Myocyte (in vitro differentiated cells): ENCODE measurements around the gene WNT9A. TPM values are rescaled to one million over a fixed set of nuclear protein-coding genes. Genes with fewer than 3 reads are reported as not detected.

Experiments
- DNase-seq: peaks from one replicate; pipeline ENCODE4 v3.0.0-alpha.2; 2012; ENCODE audit warnings: low read depth
- total RNA-seq: library from RNA; depleted of rRNA; stranded (reverse); fragments of >200 nt; gene quantifications from 2 replicates; pipeline ENCODE4 v1.2.3, GENCODE V29; 2014

The WNT9A gene
- total RNA-seq, 1 donor from 2014 or later = 6.5 TPM

DNA sequence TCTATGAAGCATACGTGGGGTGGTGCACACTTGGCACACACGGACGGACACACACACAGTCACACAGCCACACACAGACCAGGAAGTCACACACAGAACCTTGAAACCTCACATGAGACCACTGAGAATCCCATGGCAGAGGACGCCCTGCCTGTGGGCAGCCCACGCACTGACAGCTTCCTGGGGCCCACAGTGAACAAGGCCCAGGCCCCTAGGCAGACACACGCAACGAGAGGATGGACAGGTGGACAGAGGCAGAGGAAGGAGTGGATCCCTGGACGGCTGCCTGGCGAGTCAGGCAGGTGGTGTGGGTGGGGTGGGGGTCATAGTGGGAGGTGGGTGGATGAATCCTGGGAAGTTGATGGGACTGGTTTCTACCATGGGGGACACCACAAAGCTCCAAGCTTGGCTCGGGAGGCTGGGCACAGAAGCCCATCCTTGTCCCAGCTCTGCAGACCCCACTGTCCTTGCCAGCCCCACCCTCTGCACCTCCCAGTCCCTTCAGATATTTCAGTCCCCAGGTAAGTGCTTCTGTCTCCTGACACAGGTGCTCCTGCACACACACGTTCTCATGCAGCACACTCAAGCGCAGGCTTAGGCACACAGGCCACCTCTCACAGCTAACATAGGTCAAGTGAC lies 49.1 kb downstream of the WNT9A start:
- no peak for DNase-seq

DNA sequence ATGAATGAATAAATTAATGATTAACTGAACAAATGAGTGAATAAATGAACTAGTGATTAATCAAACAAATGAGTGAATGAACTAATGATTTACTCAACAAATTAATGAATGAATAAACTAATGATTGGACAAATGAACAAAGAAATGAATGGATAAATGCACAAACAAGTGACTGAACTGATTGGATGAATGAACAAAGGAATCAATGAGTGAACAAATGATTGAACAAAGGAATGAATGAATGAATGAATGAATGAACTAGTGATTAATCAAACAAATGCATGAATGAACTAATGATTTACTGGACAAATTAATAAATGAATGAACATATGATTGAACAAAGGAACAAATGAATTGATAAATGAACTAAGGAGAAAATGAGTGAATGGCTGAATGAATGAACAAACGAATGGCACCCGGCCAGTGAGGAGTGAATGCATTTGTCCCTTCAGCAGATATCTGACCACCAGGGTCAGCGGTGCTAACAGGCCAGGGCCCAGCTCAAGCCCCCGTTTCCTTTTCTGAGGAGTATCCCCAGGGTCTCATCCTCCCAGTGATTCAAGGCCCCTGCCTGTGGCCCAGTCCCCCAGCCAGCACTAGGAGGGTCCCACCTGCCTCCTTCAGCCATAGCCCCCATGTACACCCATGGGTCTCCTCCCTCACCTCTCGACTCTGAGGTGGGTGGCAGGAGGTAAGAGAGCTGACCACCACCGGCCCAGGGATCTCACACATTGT lies 49.9 kb downstream of the WNT9A start:
- no peak for DNase-seq

DNA sequence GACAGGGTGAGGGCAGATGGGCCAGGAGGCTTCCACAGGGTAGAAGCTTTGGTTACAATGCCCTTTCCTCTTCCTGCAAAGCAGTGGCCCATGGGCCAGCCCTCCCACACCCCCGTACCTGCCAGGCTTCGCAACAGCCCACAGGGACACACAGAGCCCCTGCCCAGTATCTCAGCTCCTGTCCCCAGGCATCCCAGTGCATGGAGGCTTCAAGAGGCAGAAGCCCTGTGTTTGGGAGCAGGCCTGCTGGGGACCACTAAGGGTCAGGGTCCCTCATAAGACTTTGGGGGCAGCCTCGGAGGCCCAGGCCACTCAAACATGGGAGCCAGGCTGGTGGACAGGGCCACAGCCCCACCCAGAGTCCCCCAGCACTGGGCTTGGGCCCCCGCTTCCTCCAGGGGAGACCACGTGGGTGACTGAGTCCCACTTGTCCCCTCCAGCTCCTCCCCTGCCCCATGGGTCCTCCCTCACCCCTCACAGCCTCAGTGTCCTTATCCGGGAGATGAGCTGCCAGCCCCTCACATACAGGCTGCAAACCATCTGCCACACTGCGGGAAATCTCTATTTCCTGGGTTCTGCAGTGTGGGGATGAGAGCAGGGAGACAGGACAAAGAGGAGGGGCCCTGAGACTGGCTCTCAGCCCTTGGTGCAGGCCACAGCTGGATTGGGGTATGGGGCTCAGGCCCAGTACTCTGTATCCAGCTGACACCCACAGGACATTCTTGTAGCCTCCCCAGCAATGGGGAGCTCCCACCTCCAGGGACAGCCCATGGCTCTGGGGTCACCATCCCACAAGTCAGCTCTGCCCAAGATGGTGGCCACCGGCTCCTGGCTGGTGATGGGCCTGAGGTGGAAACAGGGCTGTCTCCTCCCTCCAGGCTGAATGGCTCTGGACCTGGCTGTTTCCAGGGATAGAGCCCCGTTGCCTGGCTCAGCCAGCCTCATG lies 50.7 kb downstream of the WNT9A start:
- no peak for DNase-seq

DNA sequence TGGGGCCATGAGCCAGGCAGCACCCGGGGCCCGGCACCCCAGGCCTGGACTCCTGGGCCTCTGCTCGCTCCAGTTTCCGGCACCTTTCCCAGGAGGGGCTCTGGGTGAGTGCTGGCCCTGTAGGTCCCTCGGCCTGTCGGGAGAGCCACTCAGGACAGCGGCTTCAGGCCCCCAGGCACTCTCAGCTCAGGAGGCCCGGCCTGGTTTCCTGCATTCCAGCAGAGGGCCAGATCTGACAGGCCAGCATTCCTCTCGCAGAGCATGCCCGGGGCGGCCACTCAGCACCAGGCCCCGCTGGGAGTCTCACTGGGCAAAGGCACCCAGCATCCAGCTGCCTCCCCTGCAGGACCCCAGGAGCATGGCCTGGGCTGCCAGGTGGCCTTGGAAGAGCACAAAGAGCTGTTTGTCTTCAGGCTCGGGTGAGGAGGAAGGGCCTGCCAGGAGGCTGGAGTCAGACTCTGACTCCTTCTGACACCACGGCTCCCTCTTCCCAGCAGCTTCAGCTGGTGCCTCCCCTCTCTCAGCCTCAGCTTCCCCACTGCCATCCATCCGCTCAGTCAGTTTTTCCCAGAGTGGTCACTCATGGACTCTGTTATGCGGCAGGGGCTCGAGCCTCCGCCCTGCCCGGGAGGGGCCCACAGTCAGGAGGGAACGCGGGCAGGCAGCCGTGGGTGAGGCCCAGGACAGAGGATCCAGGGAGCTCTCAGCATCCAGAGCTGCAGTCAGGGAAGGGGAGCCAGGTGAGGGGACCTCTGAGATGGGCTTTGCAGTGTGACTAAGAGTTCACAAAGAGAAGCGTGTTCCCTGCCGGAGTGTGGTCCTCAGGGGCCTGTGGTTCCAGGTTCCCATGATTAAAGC lies 51.7 kb downstream of the WNT9A start:
- DNase-seq = peak; percentile 20

DNA sequence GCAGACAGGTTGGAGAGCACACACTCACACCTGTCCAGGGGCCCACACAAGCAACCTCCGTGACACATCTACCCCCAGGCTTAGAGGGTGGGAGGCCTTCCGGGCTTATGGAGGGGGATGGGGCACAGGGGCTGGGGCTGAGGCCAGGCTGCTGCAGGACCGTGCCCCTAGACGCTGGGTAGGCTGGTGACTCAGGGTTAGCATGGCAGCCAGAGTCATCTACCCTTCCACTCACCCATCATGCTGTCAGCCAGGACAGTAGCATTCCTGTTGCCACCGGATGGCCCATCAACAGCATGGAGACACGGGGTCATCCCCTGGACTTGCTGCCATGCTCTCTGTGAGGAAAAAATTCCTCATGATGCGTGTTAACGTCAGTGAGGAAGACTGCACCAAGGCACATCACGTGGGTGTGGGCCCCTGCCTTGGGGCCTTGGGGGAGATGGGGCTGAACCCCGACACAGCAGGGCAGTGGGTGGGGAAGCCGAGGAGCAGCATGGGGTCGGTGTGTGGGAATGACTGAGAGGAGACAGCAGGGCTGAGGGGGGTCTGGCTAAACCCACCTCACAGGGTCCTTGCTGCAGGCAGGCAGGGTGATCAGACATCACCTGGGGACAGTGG lies 52.8 kb downstream of the WNT9A start:
- no peak for DNase-seq

DNA sequence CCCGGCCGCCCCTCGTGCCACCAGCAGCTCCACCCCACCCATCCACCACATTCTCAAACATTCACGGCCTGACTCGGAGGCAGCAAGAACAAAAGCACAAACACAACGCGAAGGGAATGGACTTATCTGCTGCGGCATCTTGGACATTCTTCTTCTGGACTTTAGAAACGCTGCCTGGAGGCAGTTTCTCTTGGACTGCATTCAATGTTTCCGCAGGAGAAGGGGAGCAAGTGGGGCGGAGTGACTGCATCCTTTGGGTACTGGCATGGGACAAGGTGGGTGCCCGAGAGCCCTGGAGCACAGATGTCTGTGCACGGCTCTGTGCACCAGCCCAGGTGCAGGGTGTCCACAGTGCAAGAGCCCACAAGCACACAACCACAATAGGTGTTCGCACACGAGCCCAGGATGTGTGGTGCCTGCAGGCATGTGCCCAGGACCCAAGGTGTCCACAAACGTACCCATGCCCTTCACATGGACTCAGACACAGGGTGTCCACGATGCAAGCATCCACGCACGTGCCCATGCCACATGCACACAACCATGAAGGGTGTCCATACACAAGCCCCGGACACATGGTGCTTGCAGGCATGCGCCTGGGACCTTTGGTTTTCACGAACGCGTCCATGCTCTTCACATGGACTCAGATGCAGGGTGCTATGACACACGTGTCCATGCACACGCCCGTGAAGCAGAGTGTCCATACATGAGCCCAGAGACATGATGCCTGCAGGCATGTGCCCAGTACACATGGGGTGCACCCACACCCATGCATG lies 53.6 kb downstream of the WNT9A start:
- DNase-seq = no peak

DNA sequence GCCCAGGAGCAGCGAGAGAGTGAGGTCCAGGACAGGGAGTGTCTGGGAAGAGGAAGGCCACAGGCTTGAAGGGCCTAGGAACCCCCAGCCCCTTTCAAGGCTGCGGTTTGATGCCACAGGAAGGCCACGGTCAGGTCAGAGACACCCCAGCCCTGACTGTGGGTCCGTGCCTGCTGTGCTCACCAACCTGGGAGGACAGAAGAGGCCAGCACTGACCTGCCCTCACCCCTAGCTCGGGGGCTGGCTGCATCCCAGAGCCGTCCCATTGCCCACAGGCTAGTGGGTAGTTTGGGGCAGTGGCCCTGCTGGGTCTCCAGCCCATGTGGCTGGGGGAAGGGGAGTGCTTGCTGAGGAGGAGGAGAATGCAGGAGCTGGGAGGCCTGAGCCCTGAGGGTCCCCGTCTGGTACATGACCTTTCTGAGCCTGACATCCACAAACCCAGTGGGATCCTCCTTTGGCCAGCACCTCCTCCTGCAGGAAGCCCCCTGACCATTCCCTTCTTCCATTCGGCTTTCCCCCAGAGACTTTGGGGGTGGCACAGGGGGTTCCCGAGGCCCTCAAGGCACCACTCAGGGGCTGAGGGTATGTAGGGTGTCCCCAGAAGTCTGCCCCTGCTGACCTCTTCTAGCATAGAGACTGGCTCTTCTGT lies 54.3 kb downstream of the WNT9A start:
- DNase-seq = no peak

DNA sequence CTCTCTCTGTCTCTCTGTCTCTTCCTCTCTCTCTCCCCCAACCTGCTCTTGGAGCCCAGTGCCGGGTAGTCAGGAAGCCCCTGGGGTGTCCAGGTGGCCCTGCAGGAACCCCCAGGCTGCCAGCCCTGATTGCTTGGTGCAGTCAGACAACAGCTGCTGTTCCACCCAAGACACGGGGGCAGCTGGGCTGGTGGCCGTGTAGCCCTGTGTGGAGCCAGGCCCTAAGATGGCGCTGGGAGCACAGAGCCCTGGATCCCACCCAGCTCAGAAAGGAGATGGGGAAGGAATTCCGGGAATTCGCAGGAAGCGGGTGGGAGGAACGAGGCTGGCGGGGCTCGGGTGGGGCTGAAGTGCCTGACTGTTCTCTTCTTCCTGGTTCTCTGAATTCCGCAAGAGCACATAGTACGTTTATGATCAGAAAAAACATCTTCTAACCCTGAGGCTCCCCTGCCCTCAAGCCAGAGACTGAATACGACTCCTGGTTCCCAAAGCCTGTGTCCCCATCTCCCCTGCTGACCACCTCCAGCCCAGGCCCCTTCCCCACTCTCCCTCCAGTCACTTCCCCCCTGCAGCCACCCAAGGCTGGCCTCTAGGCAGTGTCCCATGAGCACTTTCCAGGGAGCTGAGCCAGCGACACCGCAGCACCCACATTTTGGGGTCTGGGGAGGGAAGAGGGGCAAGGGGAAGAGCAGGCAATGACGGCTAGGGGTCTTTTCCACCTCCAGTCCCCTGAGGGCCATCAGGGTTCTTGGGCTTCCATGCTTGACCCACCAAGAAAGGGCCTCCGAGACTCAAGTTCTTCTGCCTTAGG lies 55.0 kb downstream of the WNT9A start:
- peak; percentile 57 for DNase-seq

DNA sequence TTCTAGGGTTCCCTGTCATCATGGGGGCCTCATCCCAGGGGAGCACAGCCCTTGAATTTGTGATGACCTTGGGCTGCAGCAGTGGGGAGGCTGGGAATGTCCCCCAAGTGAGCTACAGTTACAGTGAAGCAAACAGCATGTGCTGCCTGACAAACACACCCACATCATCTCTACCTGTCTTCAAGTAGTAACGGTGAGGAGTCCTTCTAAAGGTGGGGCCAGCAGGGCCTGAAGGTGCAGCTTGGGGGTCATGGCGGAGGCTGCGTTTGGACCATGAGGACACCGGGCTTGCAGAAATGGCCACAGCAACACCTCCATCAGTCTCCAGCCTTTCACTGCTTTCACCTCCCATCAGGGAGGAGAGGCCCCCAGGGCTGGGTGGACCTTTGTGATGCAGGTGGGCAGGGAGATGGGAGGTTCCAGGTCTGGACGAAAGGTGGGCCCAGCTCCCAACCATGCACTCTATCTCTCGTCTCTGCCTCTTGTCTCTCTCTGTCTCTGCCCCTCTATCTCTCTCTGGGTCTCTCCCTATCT lies 55.7 kb downstream of the WNT9A start:
- DNase-seq = no peak

DNA sequence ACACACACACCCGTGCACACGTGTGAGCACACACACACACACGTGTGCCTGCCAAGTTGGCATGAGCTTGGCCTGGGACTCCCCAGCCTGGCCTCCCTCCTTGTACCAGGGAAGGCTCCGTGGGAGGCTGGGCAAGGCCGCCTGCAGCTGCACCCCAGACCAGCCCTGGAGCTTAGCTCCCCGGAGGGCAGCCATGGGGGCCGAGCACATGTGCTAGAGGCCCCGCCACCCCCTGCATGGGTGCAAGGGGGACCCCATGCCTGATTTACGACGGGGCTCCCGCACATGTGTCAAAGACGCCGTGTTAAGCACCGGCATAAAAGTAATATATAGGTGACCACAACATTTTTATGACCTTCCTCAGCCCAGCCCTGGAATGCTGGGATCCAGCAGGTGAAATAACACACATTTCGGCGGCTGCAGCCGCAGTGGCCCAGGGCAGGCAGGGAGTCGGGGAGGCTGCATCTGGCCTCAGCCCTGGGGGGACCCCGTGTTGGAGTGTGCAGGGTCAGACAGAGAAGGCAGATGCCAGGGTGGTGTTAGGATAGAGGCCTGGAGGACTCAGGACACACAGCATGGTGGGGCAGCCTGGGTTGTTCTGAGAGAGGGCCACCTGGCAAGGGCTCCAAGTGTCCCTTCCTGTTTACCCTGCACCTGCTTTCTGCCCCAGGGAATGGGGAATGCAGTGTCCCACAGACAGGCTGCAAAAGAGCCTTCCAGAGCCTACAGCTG lies 56.3 kb downstream of the WNT9A start:
- peak; percentile 56 for DNase-seq

DNA sequence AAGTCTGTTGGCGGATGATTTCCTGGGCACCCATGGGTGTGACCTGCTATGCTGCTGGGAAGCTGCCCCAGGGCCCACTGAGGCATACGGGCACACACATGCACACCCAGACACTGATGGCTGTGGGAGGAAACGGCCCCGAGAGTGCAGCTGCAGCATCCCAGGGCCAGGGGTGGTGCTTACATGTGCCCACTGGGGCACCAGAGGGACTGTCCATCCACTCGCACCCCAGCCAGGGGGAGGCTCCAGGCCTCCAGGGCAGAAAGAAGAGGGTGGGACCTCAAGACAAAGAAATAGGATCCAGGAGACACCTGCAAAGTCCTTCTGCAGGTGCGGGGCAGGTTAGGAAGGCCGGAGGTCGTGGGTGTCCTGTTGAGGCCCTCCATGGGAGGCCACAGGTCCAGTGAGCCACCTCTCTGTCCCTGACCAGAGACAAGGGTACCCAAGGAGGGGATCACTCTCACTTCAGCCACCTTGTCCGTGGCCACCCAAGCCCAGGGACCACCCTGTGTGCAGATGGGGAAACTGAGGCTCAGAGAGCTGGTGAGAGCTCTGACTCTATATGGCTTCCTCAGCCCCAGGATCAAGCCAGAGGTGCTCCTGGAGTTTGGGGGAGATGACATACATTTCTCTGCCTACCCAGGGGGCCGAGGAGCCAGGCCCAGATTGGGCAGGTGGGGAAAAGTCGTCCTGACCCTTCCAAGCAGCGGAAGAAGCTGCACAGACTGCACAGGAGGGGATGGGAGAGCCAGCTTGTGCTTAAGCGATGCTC lies 57.1 kb downstream of the WNT9A start:
- DNase-seq = no peak

DNA sequence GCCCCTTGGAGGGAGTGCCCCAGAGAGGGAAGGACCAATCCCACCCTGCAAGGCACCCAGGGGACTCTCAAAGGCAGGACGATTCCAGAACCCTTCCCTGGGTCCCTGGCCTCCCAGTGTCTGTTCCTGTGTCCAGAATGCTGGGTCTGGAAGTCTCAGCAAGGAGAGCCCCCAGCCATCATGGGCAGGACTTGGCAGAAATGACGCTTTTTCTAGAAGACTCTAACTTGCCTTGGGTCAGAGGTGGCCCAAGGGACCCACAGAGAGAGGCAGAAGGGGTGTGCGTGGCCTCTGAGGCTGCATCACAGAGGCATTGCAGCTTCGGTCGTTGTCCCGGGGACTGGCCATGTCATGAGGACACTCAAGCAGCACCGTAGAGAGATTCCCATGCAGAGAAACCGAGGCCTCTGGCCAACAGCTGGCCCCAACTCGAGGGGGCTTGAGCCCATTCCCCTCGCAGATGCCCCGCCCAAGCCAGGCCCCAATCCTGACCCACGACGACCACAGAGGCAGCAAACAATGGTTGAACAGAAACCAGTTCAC lies 57.8 kb downstream of the WNT9A start:
- DNase-seq = no peak

DNA sequence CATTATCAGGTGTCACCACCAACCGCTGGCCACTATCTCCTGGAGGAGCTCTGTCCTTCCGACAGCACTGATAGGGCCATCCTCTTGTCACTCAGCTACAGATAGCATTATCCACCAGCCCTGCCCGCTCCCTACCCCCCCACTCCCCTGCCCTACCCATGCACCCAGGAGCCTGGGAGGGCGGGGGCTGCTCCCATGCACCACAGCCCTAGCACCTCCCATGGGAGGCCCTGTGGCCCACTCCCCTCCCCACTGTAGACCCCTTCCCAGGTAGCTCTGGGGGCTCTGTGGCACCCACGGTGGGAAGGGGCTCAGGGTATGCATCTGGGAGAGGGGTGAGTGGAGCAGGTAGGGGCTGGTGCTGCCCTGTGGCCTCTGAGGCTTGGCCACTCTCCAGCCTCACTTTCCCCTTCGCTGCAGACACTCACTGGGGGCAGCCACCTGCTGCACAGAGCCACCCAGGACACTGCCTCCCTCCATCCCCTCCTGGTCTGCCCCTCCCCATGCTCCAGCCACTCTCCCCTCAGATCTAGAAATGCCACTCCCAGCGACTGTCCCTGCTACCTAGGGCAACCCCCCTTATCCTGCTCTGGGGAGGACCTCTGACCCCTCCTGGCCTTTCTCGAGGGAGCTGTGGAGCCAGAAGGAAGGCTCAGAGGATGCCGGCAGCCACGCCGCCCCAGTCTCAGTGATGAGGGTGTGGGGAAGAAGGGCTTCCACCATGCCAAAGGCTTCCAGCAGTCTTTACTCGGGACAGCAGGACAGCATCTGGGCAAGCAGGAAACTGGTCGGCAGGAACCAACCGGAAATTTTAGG lies 58.5 kb downstream of the WNT9A start:
- DNase-seq = no peak

DNA sequence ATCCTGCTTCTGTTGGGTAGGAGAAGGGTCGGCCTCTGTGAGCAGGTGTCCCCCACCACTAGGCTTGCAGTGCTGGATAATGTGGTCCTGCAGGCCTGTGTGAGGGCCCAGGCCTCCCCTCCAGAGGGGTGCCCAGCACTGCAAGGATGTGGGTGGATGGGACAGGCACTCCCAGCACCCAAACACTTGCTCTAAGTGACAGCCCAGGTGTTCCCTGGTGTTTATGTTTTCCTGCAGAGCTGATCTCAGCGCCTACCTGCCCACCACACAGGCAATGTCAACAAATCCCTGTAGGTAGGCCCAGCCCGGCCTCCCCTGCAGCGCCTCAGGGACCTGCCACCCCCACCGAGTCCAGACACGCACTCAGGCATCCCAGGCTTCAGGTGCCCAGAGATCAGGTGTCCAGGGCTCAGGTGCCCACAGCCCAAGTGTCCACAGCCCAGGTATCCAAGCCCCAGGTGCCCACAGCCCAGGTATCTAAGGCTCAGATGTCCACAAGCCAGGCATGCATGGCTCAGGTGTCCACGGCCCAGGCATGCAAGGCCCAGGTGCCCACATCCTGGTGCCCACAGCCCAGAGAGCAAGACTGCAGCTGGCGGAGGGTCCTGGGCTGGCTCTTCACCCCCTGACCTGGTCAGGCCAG lies 59.2 kb downstream of the WNT9A start:
- no peak for DNase-seq
